Karpas-422 (cell line): Measurements from ENCODE around the gene ASB3. TPM values are rescaled to one million over a fixed set of nuclear protein-coding genes. Genes with fewer than 3 reads are reported as not detected.

ENCODE experiments used
- DNase-seq: peaks from one replicate; pipeline ENCODE4 v3.0.0-alpha.2; 2015
- H2AFZ ChIP-seq: fragments of 200-600 bp; sonication (generic); 2 replicates; pipeline ENCODE4 v1.6.1; 2014; ENCODE audit warnings: antibody characterized with exemption, low read length, mixed read lengths
- H3K27ac ChIP-seq: fragments of 200-600 bp; sonication (generic); 2 replicates; pipeline ENCODE4 v1.5.1; 2014; ENCODE audit warnings: mild to moderate bottlenecking, low read length, moderate library complexity
- H3K27me3 ChIP-seq: fragments of 200-600 bp; sonication (generic); 2 replicates; pipeline ENCODE4 v1.6.1; 2014; ENCODE audit warnings: low read length, mixed read lengths
- H3K36me3 ChIP-seq: fragments of 200-600 bp; sonication (generic); 2 replicates; pipeline ENCODE4 v1.6.1; 2014; ENCODE audit warnings: low read length, mixed read lengths; ENCODE audit not compliant: insufficient read depth
- H3K4me1 ChIP-seq: fragments of 200-600 bp; sonication (generic); 2 replicates; pipeline ENCODE4 v1.6.1; 2014; ENCODE audit warnings: mild to moderate bottlenecking, low read length, mixed read lengths
- H3K4me2 ChIP-seq: fragments of 200-600 bp; sonication (generic); 2 replicates; pipeline ENCODE4 v1.6.1; 2014; ENCODE audit warnings: low read length, low read depth, mild to moderate bottlenecking; ENCODE audit not compliant: poor library complexity, severe bottlenecking
- H3K4me3 ChIP-seq: fragments of 200-600 bp; sonication (generic); 2 replicates; pipeline ENCODE4 v1.5.1; 2014; ENCODE audit warnings: mild to moderate bottlenecking, antibody characterized with exemption, low read length, mixed read lengths
- H3K79me2 ChIP-seq: fragments of 200-600 bp; sonication (generic); 2 replicates; pipeline ENCODE4 v1.6.1; 2014; ENCODE audit warnings: mild to moderate bottlenecking, low read length, mixed read lengths
- H3K9ac ChIP-seq: fragments of 200-600 bp; sonication (generic); 2 replicates; pipeline ENCODE4 v1.6.0; 2014; ENCODE audit warnings: low read length
- H3K9me2 ChIP-seq: fragments of 200-600 bp; sonication (generic), shearing (Covaris generic); replicated peaks from 2 replicates; pipeline ENCODE4 v1.6.0; 2014; ENCODE audit warnings: mild to moderate bottlenecking, low read length, moderate library complexity; ENCODE audit not compliant: insufficient read depth
- H3K9me3 ChIP-seq: fragments of 300-700, 200-600 bp; sonication (generic); 2 replicates; pipeline ENCODE4 v1.6.1; 2014; ENCODE audit warnings: low read length, mixed read lengths
- H4K20me1 ChIP-seq: fragments of 200-600 bp; sonication (generic); 2 replicates; pipeline ENCODE4 v1.6.1; 2014; ENCODE audit warnings: mild to moderate bottlenecking, antibody characterized with exemption, low read length, low read depth; ENCODE audit not compliant: insufficient read depth
- total RNA-seq: library from RNA; depleted of rRNA; stranded (reverse); fragments of >200 nt; shearing (Covaris generic); gene quantifications from 2 replicates; pipeline ENCODE4 v1.2.3, GENCODE V29; 2014; ENCODE audit warnings: low replicate concordance

Gene ASB3
- total RNA-seq, 1 experiment from 2014 or later, result 39.8 TPM

DNA sequence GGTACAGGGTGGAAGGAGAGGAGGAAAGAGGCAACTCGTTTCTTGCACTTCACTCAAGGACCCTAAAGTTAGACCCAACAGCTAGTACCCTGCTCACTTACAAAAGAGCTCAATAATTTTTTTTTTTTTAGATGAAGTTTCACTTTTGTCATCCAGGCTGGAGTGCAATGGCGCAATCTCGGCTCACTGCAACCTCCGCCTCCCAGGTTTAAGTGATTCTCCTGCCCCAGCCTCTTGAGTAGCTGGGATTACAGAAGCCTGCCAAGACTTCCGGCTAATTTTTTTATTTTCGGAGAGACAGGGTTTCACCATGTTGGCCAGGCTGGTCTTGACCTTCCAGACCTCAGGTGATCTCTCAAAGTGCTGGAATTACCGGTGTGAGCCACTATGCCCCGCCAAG lies 4.1 kb downstream of the ASB3 start:
- Histone ChIP-seq H3K4me3 (no peak overlapping the region), H3K27ac (no peak overlapping the region), H3K36me3 (peaks cover 35% of the 10 kb centered on the region)

GRCh38 chr2:53780056-53780455 lies 6.7 kb downstream of the ASB3 start:
- peaks cover 99% of the 10 kb centered on the region for H3K79me2 ChIP-seq
- peaks cover 35% of the 10 kb centered on the region for H3K36me3 ChIP-seq
- H3K4me1 ChIP-seq, result peaks cover 30% of the 10 kb centered on the region
- no peak overlapping the region for H3K4me2 ChIP-seq
- no peak overlapping the region for H3K4me3 ChIP-seq
- no peaks in the 10 kb centered on the region for H3K9me3 ChIP-seq
- H2AFZ ChIP-seq, result no peak overlapping the region
- H3K27ac ChIP-seq, result no peak overlapping the region
- H3K9ac ChIP-seq, result no peak overlapping the region
- no peaks in the 10 kb centered on the region for H3K27me3 ChIP-seq
- H4K20me1 ChIP-seq, result no peaks in the 10 kb centered on the region; the same call in 1 of the 2 replicates
- no peak for DNase-seq
- H3K9me2 ChIP-seq, result no peaks in the 10 kb centered on the region

More for the DNA sequence above, 4.1 kb downstream of the ASB3 start:
- no peaks in the 10 kb centered on the region for H3K9me2 ChIP-seq
- H3K4me1 ChIP-seq, result peaks cover 34% of the 10 kb centered on the region
- no peak overlapping the region for H2AFZ ChIP-seq
- peaks cover 98% of the 10 kb centered on the region for H3K79me2 ChIP-seq
- no peaks in the 10 kb centered on the region for H3K27me3 ChIP-seq
- H4K20me1 ChIP-seq, result peaks cover 7% of the 10 kb centered on the region; the same call in 1 of the 2 replicates
- H3K9me3 ChIP-seq, result no peaks in the 10 kb centered on the region
- no peak for DNase-seq
- H3K4me2 ChIP-seq, result no peak overlapping the region
- H3K9ac ChIP-seq, result no peak overlapping the region

- H3K4me1 ChIP-seq, result peaks cover 22% of the 10 kb centered on the region
- H3K79me2 ChIP-seq, result peaks cover 99% of the 10 kb centered on the region
- no peak overlapping the region for H3K9ac ChIP-seq
- H3K4me2 ChIP-seq, result no peak overlapping the region
- H4K20me1 ChIP-seq, result no peaks in the 10 kb centered on the region
- H2AFZ ChIP-seq, result no peak overlapping the region
- no peaks in the 10 kb centered on the region for H3K27me3 ChIP-seq
- H3K9me3 ChIP-seq, result no peaks in the 10 kb centered on the region
- peak overlapping the region; percentile 42 for H3K27ac ChIP-seq
- H3K36me3 ChIP-seq, result peaks cover 46% of the 10 kb centered on the region
- H3K9me2 ChIP-seq, result no peaks in the 10 kb centered on the region
- DNase-seq, result peak; percentile 47
- no peak overlapping the region for H3K4me3 ChIP-seq
These were observed 8.1 kb downstream of the ASB3 start for GRCh38 chr2:53778536-53779162.

GRCh38 chr2:53777134-53777533 lies 9.6 kb downstream of the ASB3 start:
- no peaks in the 10 kb centered on the region for H3K27me3 ChIP-seq
- H3K9me3 ChIP-seq, result no peaks in the 10 kb centered on the region
- H2AFZ ChIP-seq, result no peak overlapping the region
- H3K9me2 ChIP-seq, result no peaks in the 10 kb centered on the region
- peaks cover 98% of the 10 kb centered on the region for H3K79me2 ChIP-seq
- H3K4me3 ChIP-seq, result no peak overlapping the region
- H3K36me3 ChIP-seq, result peaks cover 45% of the 10 kb centered on the region
- DNase-seq, result no peak
- H4K20me1 ChIP-seq, result no peaks in the 10 kb centered on the region
- no peak overlapping the region for H3K9ac ChIP-seq
- H3K4me2 ChIP-seq, result no peak overlapping the region
- H3K4me1 ChIP-seq, result peaks cover 16% of the 10 kb centered on the region
- peak overlapping the region; percentile 46 for H3K27ac ChIP-seq

GRCh38 chr2:53770264-53770663 lies 16.5 kb downstream of the ASB3 start:
- Histone ChIP-seq H3K9me2 (no peaks in the 10 kb centered on the region), H3K27ac (no peak overlapping the region; the same call in 1 of the 2 replicates), H3K36me3 (peaks cover 26% of the 10 kb centered on the region; the same call in 1 of the 2 replicates), H3K4me2 (peak overlapping the region; percentile 97), H3K27me3 (no peaks in the 10 kb centered on the region), H3K79me2 (peaks cover 97% of the 10 kb centered on the region), H2AFZ (no peak overlapping the region), H3K9ac (no peak overlapping the region), H3K4me1 (peaks cover 44% of the 10 kb centered on the region), H3K4me3 (no peak overlapping the region), H3K9me3 (no peaks in the 10 kb centered on the region), H4K20me1 (no peaks in the 10 kb centered on the region)
- no peak for DNase-seq

DNA sequence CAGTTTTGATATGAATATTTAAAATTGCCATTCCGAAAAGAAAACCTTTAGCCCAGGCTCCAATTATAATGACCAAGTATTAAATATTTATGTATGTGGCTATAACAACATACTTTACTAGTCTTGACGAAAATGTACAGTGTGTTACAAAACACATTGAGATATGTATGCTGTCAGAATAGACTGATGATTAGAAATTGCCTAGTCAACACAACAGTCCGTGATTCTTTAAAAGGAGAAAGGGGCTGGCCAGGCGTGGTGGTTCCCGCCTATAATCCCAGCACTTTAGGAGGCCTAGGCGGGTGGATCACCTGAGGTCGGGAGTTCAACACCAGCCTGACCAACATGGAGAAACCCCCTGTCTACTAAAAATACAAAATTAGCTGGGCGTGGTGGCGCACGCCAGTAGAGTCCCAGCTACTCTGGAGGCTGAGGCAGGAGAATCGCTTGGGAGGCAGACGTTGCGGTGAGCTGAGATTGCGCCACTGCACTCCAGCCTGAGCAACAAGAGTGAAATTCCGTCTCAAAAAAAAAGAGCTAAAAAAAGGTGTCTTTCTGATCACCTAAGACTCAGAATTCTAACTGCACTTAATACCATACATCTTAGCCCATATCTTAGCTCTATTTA lies 17.3 kb downstream of the ASB3 start:
- H3K9me3 ChIP-seq, result no peaks in the 10 kb centered on the region
- H3K9me2 ChIP-seq, result no peaks in the 10 kb centered on the region
- H3K4me3 ChIP-seq, result peak overlapping the region; percentile 97
- no peaks in the 10 kb centered on the region for H3K27me3 ChIP-seq
- peak overlapping the region; percentile 91 for H3K27ac ChIP-seq
- peaks cover 23% of the 10 kb centered on the region; the same call in 1 of the 2 replicates for H3K36me3 ChIP-seq
- no peaks in the 10 kb centered on the region for H4K20me1 ChIP-seq
- H3K4me2 ChIP-seq, result peak overlapping the region; percentile 97
- DNase-seq, result no peak
- H3K9ac ChIP-seq, result peak overlapping the region; percentile 96; the same call in 1 of the 2 replicates
- no peak overlapping the region for H2AFZ ChIP-seq
- H3K79me2 ChIP-seq, result peaks cover 92% of the 10 kb centered on the region
- H3K4me1 ChIP-seq, result peaks cover 38% of the 10 kb centered on the region

DNA sequence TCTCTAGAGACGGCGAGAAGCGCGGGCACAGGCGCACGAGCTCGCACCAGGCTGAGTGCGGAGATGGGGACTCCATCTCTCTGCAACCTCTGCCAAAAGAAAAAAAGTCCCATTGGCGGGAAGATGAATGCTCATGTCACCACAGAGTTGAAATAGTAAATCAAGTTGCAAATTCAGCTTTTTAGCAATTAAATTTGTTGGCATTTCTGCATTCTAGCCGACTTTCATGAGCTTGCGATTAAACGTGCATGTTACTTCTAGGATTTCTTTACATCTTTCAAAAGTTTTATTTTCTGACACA lies 18.6 kb downstream of the ASB3 start:
- Histone ChIP-seq H3K36me3 (peaks cover 31% of the 10 kb centered on the region), H2AFZ (no peak overlapping the region; the same call in 1 of the 2 replicates), H3K4me2 (peak overlapping the region; percentile 97), H3K4me1 (peaks cover 38% of the 10 kb centered on the region), H3K9me2 (no peaks in the 10 kb centered on the region), H3K27ac (peak overlapping the region; percentile 91), H3K79me2 (peaks cover 91% of the 10 kb centered on the region), H3K27me3 (no peaks in the 10 kb centered on the region), H3K9me3 (no peaks in the 10 kb centered on the region), H3K9ac (peak overlapping the region; percentile 96), H4K20me1 (no peaks in the 10 kb centered on the region), H3K4me3 (peak overlapping the region; percentile 97)
- peak; percentile 92 for DNase-seq

GRCh38 chr2:53767405-53768241 lies 19.1 kb downstream of the ASB3 start, which contains the start of gene CHAC2:
TSS of gene CHAC2 (plus strand) at chr2:53767804. CDS start at chr2:53767887, 83 bp downstream.
- Histone ChIP-seq H3K4me2 (peak within 1 kb of the TSS; percentile 97), H3K36me3 (peaks cover 32% of the 10 kb centered on the region), H3K9ac (peak within 1 kb of the TSS; percentile 96), H3K9me3 (no peaks in the 10 kb centered on the region), H3K27ac (peak within 1 kb of the TSS; percentile 91), H4K20me1 (no peaks in the 10 kb centered on the region), H3K27me3 (no peaks in the 10 kb centered on the region), H3K79me2 (peaks cover 87% of the 10 kb centered on the region), H3K4me3 (peak within 1 kb of the TSS; percentile 97), H2AFZ (peak within 1 kb of the TSS; percentile 82), H3K4me1 (peaks cover 38% of the 10 kb centered on the region), H3K9me2 (no peaks in the 10 kb centered on the region)
- peak; percentile 94 for DNase-seq
